ENCODE results near the gene BCL2. TPM values are rescaled to one million over a fixed set of nuclear protein-coding genes. Genes with fewer than 3 reads are reported as not detected.

BCL2 gene
- polyA plus RNA-seq, 10 donors: 14.0 to 22.8 (median 17.6) TPM

DNA sequence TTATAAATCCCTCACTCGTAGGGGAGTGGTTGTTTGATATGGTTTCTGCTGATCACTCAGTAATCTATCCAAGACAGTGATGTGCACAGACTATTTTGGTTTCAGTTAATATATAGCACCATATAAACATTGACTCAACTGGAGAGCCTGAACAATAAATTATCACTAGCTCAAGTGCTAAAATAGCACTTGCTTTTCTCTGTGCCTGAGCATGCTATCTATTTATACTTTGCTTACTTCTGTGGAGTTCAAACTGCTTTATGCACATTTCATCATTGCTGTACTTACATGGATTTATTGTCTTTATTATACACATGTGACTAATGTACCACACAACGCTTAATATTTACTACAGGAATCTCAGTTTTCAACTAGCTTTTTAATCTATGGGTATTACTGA lies 133.6 kb downstream of the BCL2 start:
- no peak for DNase-seq

DNA sequence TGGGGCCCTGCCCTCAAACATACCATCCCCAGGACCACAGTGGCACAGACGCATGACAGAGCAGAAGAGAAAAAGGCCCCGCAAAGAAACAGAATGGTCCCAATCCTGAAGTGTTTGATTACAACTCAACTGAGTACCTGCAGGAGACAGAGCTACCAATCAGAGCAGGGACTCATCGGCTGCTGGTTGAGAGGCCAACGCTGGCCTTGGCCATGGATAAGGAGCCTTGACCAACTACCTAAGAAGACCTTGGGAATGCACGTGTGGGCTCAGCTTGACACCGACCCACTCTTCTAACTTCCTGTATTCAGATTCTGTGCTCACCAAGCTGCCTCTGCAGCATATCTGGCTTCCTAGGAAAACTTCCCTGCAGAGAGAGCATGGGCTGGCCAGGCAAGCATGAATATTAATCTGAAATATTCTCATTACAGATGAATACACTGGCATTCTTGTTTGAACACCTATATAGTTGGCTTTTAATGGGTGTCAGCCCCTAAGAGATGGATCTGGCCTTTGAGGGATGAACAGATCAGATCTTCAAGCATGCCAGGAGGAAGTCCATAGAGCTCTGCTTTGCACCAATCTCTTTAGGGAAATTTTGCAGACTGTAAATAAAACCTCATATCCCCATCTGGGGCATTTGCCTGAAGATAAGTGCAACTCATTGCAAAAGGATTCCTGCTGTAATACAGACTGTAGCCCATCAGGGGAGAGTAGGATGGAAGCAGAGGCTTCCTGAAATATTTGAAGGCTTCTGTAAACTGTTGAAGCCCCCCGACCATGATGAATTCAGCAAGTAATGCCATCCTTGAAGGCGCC lies 135.4 kb downstream of the BCL2 start:
- DNase-seq: no peak

DNA sequence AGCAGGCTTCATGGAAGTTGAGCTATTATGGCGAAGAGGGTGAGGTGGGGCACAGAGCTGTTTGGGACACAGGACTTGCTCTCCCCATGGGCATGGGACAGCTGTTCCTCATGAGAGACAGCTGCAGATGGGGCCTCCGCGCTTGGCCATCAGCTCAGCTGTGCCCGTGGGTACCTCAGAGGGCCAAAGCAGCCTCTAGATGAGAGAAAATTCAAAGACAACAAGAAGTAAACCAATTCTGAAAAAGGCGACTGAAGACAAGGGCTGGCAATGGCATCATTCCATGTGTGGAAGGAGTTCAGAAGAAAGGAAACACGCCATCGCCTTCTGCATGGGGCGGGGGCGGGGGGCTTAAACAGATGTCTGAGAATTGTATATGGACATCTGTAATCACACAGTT lies 136.2 kb downstream of the BCL2 start:
- DNase-seq: peak; percentile 40 to 85 (median 60)

DNA sequence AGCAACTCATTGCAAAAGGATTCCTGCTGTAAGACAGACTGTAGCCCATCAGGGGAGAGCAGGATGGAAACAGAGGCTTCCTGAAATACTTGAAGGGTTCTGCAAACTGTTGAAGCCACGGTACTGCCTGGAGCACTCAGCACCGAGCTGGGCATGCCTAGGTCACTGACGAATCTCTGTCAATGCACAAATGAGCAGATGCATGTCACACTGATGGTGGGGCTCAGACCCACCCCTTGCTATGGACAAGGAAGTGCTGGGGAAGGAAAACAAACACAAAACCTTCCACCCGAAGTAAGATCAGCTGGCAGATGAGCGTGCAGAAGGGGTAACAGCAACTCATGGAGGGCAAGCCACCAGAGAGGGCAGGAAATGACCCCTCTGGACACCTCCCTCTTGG lies 136.7 kb downstream of the BCL2 start:
- no peak for DNase-seq

DNA sequence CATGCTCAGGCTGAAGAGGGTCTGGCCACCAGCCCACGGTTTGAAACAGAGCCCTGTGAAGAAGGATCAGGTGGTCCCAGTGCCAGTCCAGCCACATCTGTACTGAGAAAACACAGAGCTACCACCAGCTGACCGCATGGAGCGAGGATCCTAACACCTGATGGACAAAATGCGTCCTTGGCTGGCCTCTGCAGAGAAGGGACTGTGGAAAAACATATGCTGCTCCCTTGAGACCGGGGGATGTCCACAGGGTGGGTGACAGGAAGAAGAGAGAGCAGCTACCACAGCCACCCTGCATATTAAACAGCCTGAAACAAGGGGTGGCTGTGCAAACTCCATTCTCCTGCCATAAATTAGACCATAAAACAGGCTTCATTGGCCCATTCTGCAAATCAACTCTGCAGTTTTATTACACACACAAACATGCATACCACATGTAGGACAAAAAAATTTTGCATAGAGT lies 137.2 kb downstream of the BCL2 start:
- DNase-seq: peak in 1 of 3 donors; percentile 45

DNA sequence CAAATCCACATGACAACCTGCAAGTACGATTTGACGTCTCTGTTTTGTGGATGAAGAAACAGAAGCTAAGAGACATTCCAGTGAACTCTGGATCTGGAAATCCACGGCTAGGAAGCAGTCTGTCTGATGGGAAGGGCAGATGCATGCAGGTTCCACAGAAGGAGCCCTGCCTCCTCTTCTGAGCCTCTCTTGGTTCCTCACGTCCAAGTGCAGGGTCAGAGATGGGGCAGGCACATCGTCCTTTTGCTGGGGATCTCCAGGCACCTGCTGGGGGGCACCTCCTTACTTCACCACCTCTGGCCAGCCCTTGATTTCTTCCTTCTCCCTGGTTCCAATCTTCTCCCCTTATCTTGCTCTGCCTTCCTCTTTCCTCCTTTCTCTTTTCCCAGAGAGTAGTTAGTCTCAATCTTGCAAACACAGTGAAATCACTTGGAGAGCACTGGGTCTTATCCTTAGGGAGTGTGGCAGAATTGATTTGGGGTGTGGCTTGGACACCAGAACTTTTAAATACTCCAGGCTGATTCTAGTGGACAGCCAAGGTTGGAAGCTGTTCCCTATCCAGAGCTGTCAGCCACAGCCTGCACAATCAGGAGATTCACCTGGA lies 137.8 kb downstream of the BCL2 start:
- peak in 1 of 3 donors; percentile 52 for DNase-seq

DNA sequence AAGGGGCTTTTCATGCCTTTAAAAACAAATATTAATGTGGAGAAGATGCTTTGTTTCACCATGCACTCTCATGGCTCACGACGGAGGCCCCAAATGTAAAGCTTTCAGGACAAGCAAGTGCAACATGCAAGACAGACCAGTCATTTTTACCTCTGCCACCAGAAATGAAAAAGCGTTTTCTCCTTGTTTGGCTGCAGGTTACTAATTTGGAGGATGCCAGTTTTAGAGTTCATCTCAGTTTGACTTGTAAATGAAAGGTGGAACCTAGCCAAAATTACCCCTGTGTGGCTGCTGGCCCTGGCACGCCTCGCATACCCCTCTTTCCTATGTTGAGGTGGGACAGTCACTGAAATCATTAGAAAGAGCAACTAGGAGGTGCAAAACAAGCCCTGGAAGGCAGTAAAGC lies 138.6 kb downstream of the BCL2 start:
- DNase-seq: no peak

DNA sequence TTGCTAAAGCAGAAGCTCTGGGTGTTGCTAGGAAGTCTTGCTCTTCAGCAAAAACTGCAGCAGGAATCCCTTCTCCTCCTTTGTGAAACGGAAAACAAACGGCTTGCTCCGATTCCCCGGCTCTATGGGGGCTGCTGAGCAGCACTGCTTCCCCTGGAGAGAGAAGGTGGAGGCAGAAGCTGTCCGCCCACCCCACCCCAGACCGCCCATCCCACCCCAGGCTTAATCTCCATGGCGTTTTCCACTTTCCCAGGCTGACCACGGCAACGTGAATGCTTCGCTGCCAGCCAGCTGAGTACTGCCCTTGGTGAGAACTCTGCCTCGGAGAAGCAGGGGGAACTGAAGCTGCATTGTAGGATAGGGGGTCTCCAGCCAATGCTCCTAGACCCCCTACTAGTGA lies 139.2 kb downstream of the BCL2 start:
- DNase-seq: no peak

DNA sequence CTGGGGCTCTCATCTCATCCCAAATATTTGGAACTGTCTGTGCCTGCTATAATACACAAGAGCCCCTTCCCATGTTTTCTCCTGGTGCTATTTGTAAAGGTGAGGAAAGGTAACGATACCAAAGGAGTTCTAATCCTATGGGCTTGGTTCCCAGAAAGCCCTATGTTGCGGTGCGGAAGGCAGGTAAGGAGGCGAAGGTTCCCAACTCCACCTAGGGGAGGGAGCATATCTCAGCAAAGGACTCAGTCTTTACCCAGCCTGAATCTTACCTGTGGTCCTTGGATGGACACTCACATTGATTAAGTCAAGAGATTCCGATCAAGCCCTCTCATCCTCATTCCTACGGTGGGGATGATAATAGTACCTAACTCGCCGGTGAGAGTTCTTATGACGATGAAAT lies 140.1 kb downstream of the BCL2 start:
- no peak for DNase-seq

DNA sequence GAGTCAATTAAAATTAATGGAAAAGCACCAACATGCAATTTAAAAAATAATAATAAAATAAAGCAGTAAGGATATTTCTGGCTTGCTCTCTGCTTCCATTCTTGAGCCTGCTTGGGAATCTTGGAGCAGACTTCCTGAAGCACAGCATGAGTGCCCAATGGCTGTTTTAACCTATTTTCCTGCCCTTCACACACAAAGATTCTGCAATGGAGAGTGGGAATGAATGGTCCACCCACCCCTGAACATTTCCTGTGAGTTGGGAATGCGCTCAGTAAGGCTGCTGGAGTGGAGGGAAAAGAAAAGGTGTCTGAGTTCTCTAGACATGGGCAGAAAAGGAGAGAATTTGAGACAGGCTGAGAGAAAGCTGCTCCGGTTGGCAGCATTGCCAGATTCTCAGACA lies 140.6 kb downstream of the BCL2 start:
- peak in 1 of 3 donors; percentile 68 for DNase-seq

DNA sequence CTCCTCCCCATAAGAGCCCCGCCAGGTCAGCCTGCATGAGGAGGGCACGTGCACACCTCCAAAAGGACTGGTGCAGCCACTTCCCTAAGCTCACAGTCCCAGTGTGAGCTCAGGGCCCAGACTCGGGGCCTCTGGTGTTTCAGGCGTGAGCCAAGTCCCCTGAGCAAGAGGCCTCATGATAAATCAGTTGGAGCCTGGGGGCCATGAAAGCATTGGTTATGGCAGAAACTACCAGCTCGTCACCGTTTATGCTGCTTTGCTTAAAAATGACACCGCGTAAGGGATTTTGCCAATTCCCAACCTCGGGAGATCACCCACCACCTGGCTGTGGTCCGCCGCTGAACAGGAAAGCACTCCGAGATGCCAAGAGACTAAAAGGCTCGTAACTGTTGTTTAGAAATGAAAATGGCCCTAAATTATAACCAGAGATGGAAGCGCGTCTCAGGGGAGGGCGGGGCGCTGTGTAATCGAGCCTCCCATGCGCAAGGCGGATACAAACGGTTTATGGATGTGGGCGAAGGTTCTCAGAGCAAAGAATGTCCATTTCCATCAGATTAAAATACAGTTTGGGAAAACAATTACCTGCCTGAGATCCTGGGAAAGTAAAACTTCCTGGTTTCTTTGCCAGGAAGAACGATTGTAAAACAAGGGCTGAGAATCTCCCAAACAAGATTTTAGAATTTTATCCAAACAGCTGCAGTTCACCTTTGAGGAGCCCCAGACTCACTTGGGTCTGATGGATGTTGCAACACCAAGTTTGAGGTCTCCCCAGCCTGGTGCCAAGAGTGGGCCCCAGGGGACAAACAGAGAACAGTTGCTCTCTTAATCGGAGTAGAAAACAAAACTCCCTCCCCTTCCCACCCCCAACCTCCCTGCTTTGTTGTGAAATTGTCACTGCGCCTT lies 141.4 kb downstream of the BCL2 start:
- peak in 2 of 3 donors; percentile 73 to 91 for DNase-seq

DNA sequence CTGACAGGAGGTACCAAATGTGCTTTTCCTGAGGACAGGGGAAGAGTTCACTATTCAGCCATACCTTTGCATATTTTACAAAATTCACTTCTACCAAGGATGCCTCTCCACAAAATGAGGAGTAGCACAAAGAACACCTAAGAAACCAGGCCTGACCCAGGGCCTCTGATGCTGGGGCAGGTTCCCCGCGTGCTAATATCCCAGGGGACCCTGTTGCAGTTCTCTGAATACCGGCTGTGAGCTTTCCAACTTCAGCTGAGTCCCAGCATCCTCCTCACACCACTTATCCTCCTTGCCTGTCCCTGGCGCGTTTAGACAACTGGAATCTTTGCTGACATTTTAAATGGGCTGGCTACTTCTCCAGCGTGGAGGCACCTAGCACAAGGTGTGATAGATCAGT lies 142.3 kb downstream of the BCL2 start:
- DNase-seq: no peak

DNA sequence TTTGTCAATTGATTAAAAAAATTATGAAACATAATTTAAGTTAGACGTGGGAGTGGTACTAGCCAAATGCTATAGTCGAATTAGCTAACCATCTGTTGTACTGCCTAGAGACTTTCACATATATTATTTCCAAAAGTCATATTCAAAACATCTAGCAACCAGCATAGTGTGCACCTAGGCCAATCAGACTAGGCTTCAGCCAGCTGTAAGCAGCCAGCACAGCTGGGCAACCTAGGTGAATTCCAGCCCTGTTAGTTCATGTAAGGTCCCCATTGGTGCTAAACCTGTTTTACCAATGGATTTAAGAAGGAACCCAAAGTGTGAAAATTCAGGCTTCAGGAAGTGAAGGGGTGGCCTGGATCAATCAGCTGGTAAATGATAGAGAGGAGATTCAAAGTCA lies 144.3 kb downstream of the BCL2 start:
- no peak for DNase-seq

DNA sequence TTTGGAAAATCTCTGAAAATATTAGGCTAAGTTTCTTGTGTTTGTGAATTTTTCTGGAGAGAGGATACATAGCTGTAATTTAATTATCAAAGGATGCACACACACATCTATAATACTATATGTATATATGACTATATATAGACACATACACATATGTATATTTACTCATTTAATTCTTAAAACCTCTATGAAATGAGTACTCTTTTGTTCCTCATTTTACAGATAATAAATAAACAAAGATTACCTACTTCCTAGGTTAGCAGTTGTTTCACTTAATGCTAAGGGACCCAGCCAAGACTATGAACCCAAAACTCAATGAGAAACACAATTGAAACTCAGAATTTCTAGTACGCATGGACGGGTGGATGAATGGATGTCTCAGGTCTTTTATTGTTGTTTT lies 145.6 kb downstream of the BCL2 start:
- DNase-seq: no peak

DNA sequence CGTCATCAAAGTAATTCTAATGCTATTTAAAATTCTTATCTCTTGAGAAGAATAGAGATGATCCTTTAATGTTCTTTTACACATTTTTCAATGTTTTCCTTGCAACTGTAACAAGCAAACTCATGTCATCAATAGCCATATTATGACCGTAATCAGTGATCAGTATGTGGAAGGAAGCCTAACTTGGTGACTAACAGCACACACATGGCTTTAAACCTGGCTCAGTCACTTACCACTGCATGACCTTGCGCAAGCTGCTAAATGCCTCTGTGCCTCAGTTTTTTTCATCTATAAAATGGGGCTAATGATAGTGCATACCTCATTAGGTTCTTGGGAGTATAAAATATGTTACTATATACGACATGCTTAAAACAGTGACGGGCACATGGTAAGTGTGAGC lies 149.7 kb downstream of the BCL2 start:
- no peak for DNase-seq

DNA sequence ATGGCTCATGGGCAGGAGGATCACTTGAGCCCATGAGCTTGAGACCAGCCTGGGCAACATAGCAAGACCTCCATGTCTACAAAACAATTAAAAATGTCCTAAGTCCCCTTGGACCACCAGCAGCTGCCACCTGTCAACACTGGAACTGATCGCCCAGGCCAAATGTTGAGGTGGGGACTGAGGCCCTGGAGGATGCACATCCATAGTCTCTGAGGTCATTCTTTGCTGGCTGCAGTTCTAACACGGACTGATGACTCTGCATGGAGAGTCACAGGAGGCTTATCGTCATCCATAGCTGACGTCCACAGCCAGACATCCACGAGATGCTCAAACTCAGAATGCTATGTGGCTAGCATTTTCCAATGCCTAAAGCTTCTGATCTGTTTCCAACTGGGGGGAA lies 151.3 kb downstream of the BCL2 start:
- DNase-seq: no peak

DNA sequence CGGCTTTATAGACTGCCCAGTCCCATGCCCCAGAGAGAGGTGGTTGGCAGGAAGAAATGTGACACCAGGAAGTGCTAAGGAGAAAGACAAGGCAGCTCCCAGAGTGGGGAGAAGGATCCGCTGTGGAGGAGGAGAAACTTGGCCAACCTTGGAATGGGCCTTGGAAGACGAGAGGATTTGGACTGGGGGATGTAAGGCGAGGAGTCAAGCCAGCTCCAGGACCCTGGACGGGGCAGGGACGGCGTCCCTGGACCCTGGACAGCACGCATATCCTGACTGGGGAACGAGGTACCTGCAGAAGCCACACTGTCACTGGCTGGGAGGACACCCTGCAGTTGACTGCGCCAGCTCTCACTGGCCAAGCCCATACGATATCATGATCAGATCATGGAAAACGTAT lies 153.4 kb downstream of the BCL2 start:
- DNase-seq: no peak

DNA sequence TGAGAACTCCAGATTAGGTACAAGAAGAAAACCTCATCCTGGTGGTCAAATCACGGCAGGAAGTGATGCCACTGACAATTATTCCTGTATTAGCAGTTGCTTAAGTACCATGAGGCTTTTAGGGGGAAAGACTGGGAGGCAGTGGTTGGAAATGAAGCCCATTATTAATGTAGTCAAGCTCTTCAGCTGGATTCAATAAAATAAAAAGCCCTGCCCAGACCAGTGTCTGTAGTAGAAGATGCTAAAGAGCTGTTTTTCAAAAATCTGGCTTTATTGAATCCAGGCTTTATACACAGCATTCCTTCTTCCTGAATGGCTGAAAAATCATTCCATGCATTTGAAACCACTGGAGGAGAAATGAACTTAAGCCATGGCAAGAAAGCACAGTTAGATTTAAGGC lies 155.2 kb downstream of the BCL2 start:
- no peak for DNase-seq

DNA sequence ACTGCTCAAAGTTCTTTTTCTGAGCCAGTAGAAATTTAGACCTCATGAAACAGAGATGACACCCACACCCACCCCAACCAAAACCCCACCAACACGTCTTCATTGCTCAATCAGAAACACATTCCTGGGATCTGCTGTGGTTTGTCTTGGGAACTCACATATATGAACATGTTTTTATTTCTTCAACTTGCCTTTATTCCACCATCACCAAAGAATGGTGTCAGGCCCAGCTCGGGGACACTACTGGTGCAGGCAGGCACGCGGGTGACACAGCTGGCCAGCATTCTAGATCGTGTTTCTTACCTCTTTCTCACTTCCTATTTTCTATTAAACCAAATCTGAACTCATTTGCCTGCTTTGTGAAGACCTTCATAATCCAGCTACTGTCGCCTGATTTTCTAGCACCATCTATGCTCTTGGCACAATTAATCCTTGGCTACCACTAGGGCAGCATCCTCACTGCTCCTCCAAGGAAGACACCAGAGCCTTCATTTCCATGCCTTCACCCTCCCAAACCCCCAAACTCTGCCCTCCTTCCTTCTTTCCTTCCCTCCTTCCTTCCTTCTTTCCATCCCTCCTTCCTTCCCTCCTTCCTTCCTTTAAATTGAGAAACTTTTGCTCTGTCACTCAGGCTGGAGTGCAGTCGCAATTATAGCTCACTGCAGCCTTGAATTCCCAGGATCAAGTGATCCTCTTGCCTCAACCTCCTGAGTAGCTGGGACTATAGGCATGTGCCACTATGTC lies 157.1 kb downstream of the BCL2 start:
- DNase-seq: no peak

DNA sequence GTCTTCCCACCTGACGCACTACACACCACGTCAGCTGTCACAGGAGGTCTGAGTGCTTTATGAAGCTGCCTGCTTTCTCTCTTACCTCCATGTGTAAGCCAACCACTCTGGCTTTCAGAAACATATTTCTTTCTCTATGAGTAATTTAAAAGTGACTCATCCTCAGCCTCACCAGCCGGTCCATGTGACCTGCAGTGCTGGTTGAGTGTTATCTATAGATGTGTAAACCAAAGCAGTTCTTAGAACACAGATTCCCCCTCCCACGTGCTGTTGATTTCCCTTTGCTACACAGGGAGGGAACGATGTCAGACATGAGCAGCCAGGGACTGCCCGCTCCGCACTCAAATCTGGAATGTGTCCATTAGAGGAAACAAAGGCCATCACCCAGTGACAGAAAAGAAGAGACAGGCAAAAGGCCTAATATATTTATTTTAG lies 157.8 kb downstream of the BCL2 start:
- peak in 1 of 3 donors; percentile 72 for DNase-seq

DNA sequence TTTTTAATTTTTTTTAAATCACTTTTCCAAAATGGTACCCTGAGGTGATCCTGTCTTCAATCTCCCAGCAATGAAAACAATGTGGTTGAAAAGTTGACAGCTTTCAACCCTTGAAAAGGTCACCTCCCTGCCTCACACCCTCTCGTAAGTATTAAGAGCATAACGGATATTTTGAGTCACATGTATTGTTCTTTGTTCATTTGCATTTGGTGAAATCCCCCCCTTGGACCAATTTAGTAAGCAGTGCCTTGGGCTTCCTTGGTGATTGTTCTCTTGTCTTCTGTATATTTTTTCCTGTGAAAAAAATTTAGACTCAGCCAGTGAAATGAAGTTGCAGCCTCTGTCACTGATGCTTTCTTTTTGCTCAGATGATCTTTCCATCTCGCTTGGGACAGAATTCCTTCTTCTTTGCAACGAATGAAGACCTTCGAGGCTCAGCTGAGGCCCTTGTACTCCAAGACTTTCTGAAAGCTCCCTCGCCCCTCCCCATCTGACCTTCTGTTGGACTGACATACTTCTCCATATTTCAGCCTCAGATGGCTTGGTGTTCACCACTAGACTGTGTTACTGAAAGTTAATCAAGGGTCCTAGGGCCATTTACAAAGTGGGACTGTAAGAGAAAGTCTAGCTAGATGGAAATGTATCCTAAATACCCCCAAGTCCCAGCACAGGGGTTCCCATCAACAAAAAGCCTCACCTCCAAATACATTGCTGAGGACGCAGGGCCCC lies 158.4 kb downstream of the BCL2 start:
- DNase-seq: no peak
